ACC112 (cell line): ENCODE measurements around the gene TNN.

Experiments
- H2AFZ ChIP-seq: fragments of 200-600 bp; sonication (generic); one replicate; pipeline ENCODE4 v1.6.0; 2017; ENCODE audit warnings: antibody characterized with exemption, low read length; ENCODE audit not compliant: unreplicated experiment
- H3K27ac ChIP-seq: fragments of 200-600 bp; sonication (generic); 2 replicates; pipeline ENCODE4 v1.5.1; 2014; ENCODE audit warnings: low read depth, mild to moderate bottlenecking, antibody characterized with exemption, low read length, moderate library complexity
- H3K27me3 ChIP-seq: fragments of 200-600 bp; sonication (generic); 2 replicates; pipeline ENCODE4 v1.6.1; 2014; ENCODE audit warnings: mild to moderate bottlenecking, antibody characterized with exemption, low read length, moderate library complexity, mixed read lengths; ENCODE audit not compliant: insufficient read depth
- H3K36me3 ChIP-seq: fragments of 200-600 bp; sonication (generic); 2 replicates; pipeline ENCODE4 v1.6.1; 2016; ENCODE audit warnings: mild to moderate bottlenecking, antibody characterized with exemption, low read length, moderate library complexity, mixed read lengths; ENCODE audit not compliant: insufficient read depth
- H3K4me1 ChIP-seq: fragments of 200-600 bp; sonication (generic); one replicate; pipeline ENCODE4 v1.6.1; 2016; ENCODE audit warnings: low read length, mixed read lengths; ENCODE audit not compliant: insufficient read depth, unreplicated experiment, control insufficient read depth
- H3K4me3 ChIP-seq: fragments of 200-600 bp; sonication (generic); 2 replicates; pipeline ENCODE4 v1.5.1; 2014; ENCODE audit warnings: mild to moderate bottlenecking, low read depth, low read length
- H3K79me2 ChIP-seq: fragments of 200-600 bp; sonication (generic); one replicate; pipeline ENCODE4 v1.6.0; 2016; ENCODE audit warnings: low read length; ENCODE audit not compliant: control insufficient read depth, unreplicated experiment, insufficient read depth

TNN gene

GRCh38 chr1:175129997-175130648 lies 62.5 kb downstream of the TNN start:
- H3K79me2 ChIP-seq, result no peaks in the 10 kb centered on the region
- no peaks in the 10 kb centered on the region for H3K36me3 ChIP-seq
- H3K27ac ChIP-seq, result no peak overlapping the region
- peaks cover 13% of the 10 kb centered on the region for H3K27me3 ChIP-seq
- no peaks in the 10 kb centered on the region for H3K4me1 ChIP-seq
- H3K4me3 ChIP-seq, result no peak overlapping the region
- no peak overlapping the region for H2AFZ ChIP-seq

GRCh38 chr1:175130649-175131045 lies 63.0 kb downstream of the TNN start:
- H3K4me1 ChIP-seq, result no peaks in the 10 kb centered on the region
- H3K4me3 ChIP-seq, result no peak overlapping the region
- H3K27ac ChIP-seq, result no peak overlapping the region
- H3K79me2 ChIP-seq, result no peaks in the 10 kb centered on the region
- H3K36me3 ChIP-seq, result no peaks in the 10 kb centered on the region
- peaks cover 13% of the 10 kb centered on the region for H3K27me3 ChIP-seq
- no peak overlapping the region for H2AFZ ChIP-seq

GRCh38 chr1:175131095-175131494 lies 63.5 kb downstream of the TNN start:
- H3K27ac ChIP-seq, result no peak overlapping the region

GRCh38 chr1:175132436-175132835 lies 64.8 kb downstream of the TNN start:
- Histone ChIP-seq H3K4me1 (no peaks in the 10 kb centered on the region), H3K4me3 (no peak overlapping the region), H3K79me2 (no peaks in the 10 kb centered on the region), H3K36me3 (no peaks in the 10 kb centered on the region), H3K27me3 (peaks cover 10% of the 10 kb centered on the region), H3K27ac (no peak overlapping the region), H2AFZ (no peak overlapping the region)

More at GRCh38 chr1:175131095-175131494, 63.5 kb downstream of the TNN start:
- Histone ChIP-seq H3K36me3 (no peaks in the 10 kb centered on the region), H3K4me3 (no peak overlapping the region), H3K79me2 (no peaks in the 10 kb centered on the region), H2AFZ (no peak overlapping the region), H3K4me1 (no peaks in the 10 kb centered on the region), H3K27me3 (peaks cover 13% of the 10 kb centered on the region)

- Histone ChIP-seq H2AFZ (no peak overlapping the region), H3K4me3 (no peak overlapping the region), H3K79me2 (no peaks in the 10 kb centered on the region), H3K36me3 (no peaks in the 10 kb centered on the region), H3K27ac (no peak overlapping the region), H3K4me1 (no peaks in the 10 kb centered on the region), H3K27me3 (peaks cover 17% of the 10 kb centered on the region)
These were observed 66.2 kb downstream of the TNN start for GRCh38 chr1:175133673-175134435.

- H3K4me3 ChIP-seq, result no peak overlapping the region
- H3K79me2 ChIP-seq, result no peaks in the 10 kb centered on the region
- no peak overlapping the region for H2AFZ ChIP-seq
- peaks cover 17% of the 10 kb centered on the region for H3K27me3 ChIP-seq
- H3K27ac ChIP-seq, result no peak overlapping the region
- H3K4me1 ChIP-seq, result no peaks in the 10 kb centered on the region
- no peaks in the 10 kb centered on the region for H3K36me3 ChIP-seq
These were observed 66.9 kb downstream of the TNN start for GRCh38 chr1:175134500-175134899.

GRCh38 chr1:175136246-175136645 lies 68.6 kb downstream of the TNN start:
- no peak overlapping the region for H3K4me3 ChIP-seq
- H3K27ac ChIP-seq, result no peak overlapping the region
- H3K4me1 ChIP-seq, result no peaks in the 10 kb centered on the region
- no peaks in the 10 kb centered on the region for H3K36me3 ChIP-seq
- no peak overlapping the region for H2AFZ ChIP-seq
- H3K27me3 ChIP-seq, result peaks cover 17% of the 10 kb centered on the region
- H3K79me2 ChIP-seq, result no peaks in the 10 kb centered on the region

- H3K4me3 ChIP-seq, result no peak overlapping the region
- no peaks in the 10 kb centered on the region for H3K4me1 ChIP-seq
- H3K27ac ChIP-seq, result no peak overlapping the region
- H3K27me3 ChIP-seq, result peaks cover 12% of the 10 kb centered on the region; the same call in 1 of the 2 replicates
- no peaks in the 10 kb centered on the region for H3K36me3 ChIP-seq
- no peak overlapping the region for H2AFZ ChIP-seq
- H3K79me2 ChIP-seq, result no peaks in the 10 kb centered on the region
These were observed 69.7 kb downstream of the TNN start for GRCh38 chr1:175137369-175137768.

GRCh38 chr1:175138579-175138978 lies 70.9 kb downstream of the TNN start:
- no peak overlapping the region for H3K4me3 ChIP-seq
- peaks cover 12% of the 10 kb centered on the region; the same call in 1 of the 2 replicates for H3K27me3 ChIP-seq
- H3K79me2 ChIP-seq, result no peaks in the 10 kb centered on the region
- no peaks in the 10 kb centered on the region for H3K36me3 ChIP-seq
- no peaks in the 10 kb centered on the region for H3K4me1 ChIP-seq
- H2AFZ ChIP-seq, result no peak overlapping the region
- H3K27ac ChIP-seq, result no peak overlapping the region

- H2AFZ ChIP-seq, result no peak overlapping the region
- H3K36me3 ChIP-seq, result no peaks in the 10 kb centered on the region
- peaks cover 9% of the 10 kb centered on the region for H3K27me3 ChIP-seq
- peaks cover 3% of the 10 kb centered on the region for H3K4me1 ChIP-seq
- H3K4me3 ChIP-seq, result no peak overlapping the region
- no peaks in the 10 kb centered on the region for H3K79me2 ChIP-seq
- no peak overlapping the region for H3K27ac ChIP-seq
These were observed 78.4 kb downstream of the TNN start for GRCh38 chr1:175145899-175146528.
